Mesothelial cell of epicardium (in vitro differentiated cells): ENCODE results near the gene ODR4. TPM values are rescaled to one million over a fixed set of nuclear protein-coding genes. Genes with fewer than 3 reads are reported as not detected.

ENCODE experiments used
- DNase-seq, 2 experiments: peaks; one replicate each; pipeline ENCODE4 v3.0.0; 2021; ENCODE audit warnings: low spot score in 2 of 2; ENCODE audit not compliant: unreplicated experiment in 2 of 2
- H3K27ac Mint-ChIP-seq: 2 replicates; pipeline ENCODE4 v1.8.0; 2021; ENCODE audit warnings: mixed read lengths
- H3K27me3 Mint-ChIP-seq: 2 replicates; pipeline ENCODE4 v1.8.0; 2021; ENCODE audit warnings: low read depth, mixed read lengths
- H3K36me3 Mint-ChIP-seq: 2 replicates; pipeline ENCODE4 v1.8.0; 2021; ENCODE audit warnings: mixed read lengths
- H3K4me1 Mint-ChIP-seq: 2 replicates; pipeline ENCODE4 v1.8.0; 2021; ENCODE audit warnings: mixed read lengths
- H3K4me3 Mint-ChIP-seq: 2 replicates; pipeline ENCODE4 v1.8.0; 2021; ENCODE audit warnings: mild to moderate bottlenecking, moderate library complexity, mixed read lengths
- H3K9me3 Mint-ChIP-seq: 2 replicates; pipeline ENCODE4 v1.8.0; 2021; ENCODE audit warnings: mixed read lengths
- total RNA-seq: library from RNA; stranded (reverse); gene quantifications from 3 replicates; pipeline ENCODE4 v1.2.1, GENCODE V29; 2021
- TF ChIP-seq, protein P1 (sequence below): fragments of 200-600 bp; sonication (generic); IDR thresholded peaks from one replicate; pipeline ENCODE4 v1.5.0; 2021; ENCODE audit warnings: antibody characterized with exemption; ENCODE audit not compliant: unreplicated experiment

The ODR4 gene
- total RNA-seq, 1 donor from 2014 or later = 27.4 TPM

DNA sequence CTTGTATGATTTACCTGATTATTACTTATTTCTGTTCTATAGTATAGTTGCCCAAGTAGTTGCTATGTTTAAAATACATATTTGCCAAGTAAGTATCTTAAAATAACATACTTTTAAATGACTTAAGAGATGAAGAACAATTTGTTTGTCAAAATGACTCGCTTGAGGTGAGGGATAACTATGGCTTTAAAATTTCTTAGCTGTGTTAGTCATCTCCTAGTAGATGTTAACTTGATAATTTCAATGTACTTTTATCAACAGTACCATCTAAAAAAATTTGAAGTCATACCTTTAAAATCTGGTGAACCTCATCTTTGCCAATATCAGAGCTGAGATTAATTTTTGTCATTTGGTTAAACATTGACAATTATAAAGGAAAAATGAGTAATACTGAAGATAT lies 37.7 kb downstream of the ODR4 start:
- DNase-seq = no peak
- H3K36me3 Mint-ChIP-seq = peaks cover 8% of the 10 kb centered on the region
- H3K4me3 Mint-ChIP-seq = no peak overlapping the region
- H3K4me1 Mint-ChIP-seq = no peaks in the 10 kb centered on the region
- H3K27ac Mint-ChIP-seq = no peak overlapping the region
- TF ChIP-seq, protein P1, sequence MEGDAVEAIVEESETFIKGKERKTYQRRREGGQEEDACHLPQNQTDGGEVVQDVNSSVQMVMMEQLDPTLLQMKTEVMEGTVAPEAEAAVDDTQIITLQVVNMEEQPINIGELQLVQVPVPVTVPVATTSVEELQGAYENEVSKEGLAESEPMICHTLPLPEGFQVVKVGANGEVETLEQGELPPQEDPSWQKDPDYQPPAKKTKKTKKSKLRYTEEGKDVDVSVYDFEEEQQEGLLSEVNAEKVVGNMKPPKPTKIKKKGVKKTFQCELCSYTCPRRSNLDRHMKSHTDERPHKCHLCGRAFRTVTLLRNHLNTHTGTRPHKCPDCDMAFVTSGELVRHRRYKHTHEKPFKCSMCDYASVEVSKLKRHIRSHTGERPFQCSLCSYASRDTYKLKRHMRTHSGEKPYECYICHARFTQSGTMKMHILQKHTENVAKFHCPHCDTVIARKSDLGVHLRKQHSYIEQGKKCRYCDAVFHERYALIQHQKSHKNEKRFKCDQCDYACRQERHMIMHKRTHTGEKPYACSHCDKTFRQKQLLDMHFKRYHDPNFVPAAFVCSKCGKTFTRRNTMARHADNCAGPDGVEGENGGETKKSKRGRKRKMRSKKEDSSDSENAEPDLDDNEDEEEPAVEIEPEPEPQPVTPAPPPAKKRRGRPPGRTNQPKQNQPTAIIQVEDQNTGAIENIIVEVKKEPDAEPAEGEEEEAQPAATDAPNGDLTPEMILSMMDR = no peak
- H3K9me3 Mint-ChIP-seq = no peaks in the 10 kb centered on the region
- no peaks in the 10 kb centered on the region for H3K27me3 Mint-ChIP-seq

- no peaks in the 10 kb centered on the region for H3K9me3 Mint-ChIP-seq
- H3K4me3 Mint-ChIP-seq = no peak overlapping the region
- no peaks in the 10 kb centered on the region for H3K27me3 Mint-ChIP-seq
- DNase-seq = no peak
- TF ChIP-seq, protein P1 = no peak
- no peak overlapping the region for H3K27ac Mint-ChIP-seq
- H3K4me1 Mint-ChIP-seq = no peaks in the 10 kb centered on the region
- H3K36me3 Mint-ChIP-seq = peaks cover 20% of the 10 kb centered on the region
Measured at GRCh38 chr1:186418503-186418902, 42.9 kb downstream of the ODR4 start.

- H3K27ac Mint-ChIP-seq = peak overlapping the region; percentile 55
- no peaks in the 10 kb centered on the region for H3K27me3 Mint-ChIP-seq
- peaks cover 26% of the 10 kb centered on the region for H3K36me3 Mint-ChIP-seq
- no peaks in the 10 kb centered on the region for H3K4me1 Mint-ChIP-seq
- DNase-seq = no peak
- peaks cover 3% of the 10 kb centered on the region for H3K9me3 Mint-ChIP-seq
- H3K4me3 Mint-ChIP-seq = no peak overlapping the region
- TF ChIP-seq, protein P1 = no peak
Measured at GRCh38 chr1:186420311-186420710, 44.7 kb downstream of the ODR4 start.

GRCh38 chr1:186420923-186421322 lies 45.3 kb downstream of the ODR4 start:
- peaks cover 3% of the 10 kb centered on the region for H3K9me3 Mint-ChIP-seq
- DNase-seq = no peak
- peak overlapping the region; percentile 55 for H3K27ac Mint-ChIP-seq
- TF ChIP-seq, protein P1 = no peak
- H3K4me3 Mint-ChIP-seq = no peak overlapping the region
- no peaks in the 10 kb centered on the region for H3K27me3 Mint-ChIP-seq
- H3K4me1 Mint-ChIP-seq = no peaks in the 10 kb centered on the region
- H3K36me3 Mint-ChIP-seq = peaks cover 23% of the 10 kb centered on the region

DNA sequence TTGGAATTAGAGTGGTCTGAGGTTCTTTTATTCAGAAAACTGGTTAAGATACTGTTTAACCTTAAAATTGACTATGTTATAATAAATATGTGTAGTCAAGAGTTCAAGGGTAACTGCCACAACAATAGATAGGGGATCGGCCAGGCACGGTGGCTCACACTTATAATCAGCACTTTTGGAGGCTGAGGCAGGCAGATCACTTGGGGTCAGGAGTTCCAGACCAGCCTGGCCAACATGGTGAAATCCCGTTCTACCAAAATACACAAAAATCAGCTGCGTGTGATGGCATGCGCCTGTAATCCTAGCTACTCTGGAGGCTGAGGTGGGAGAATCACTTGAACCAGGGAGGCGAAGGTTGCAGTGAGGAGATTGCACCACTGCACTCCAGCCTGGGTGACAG lies 45.8 kb downstream of the ODR4 start:
- no peaks in the 10 kb centered on the region for H3K27me3 Mint-ChIP-seq
- H3K9me3 Mint-ChIP-seq = peaks cover 3% of the 10 kb centered on the region
- H3K4me1 Mint-ChIP-seq = no peaks in the 10 kb centered on the region
- TF ChIP-seq, protein P1 = no peak
- no peak for DNase-seq
- H3K4me3 Mint-ChIP-seq = no peak overlapping the region
- no peak overlapping the region for H3K27ac Mint-ChIP-seq
- peaks cover 26% of the 10 kb centered on the region for H3K36me3 Mint-ChIP-seq

GRCh38 chr1:186424539-186424938 lies 48.9 kb downstream of the ODR4 start:
- Mint-ChIP-seq H3K27me3 (no peaks in the 10 kb centered on the region), H3K36me3 (peaks cover 22% of the 10 kb centered on the region), H3K4me3 (no peak overlapping the region), H3K4me1 (no peaks in the 10 kb centered on the region), H3K9me3 (peaks cover 14% of the 10 kb centered on the region), H3K27ac (no peak overlapping the region)
- TF ChIP-seq, protein P1 = no peak
- DNase-seq = no peak
